GM21786 (cell line): Measurements from ENCODE around the gene STX8.
"Not testable (repeated sequence)": the region's sequence is repeated elsewhere in the genome, so short reads cannot be mapped to it uniquely, and the experiment has no call there.

Experiments
- ATAC-seq: cut with Tn5 transposase; IDR thresholded peaks from one replicate; pipeline ENCODE4 v1.9.1; 2021; ENCODE audit not compliant: unreplicated experiment

Gene STX8

DNA sequence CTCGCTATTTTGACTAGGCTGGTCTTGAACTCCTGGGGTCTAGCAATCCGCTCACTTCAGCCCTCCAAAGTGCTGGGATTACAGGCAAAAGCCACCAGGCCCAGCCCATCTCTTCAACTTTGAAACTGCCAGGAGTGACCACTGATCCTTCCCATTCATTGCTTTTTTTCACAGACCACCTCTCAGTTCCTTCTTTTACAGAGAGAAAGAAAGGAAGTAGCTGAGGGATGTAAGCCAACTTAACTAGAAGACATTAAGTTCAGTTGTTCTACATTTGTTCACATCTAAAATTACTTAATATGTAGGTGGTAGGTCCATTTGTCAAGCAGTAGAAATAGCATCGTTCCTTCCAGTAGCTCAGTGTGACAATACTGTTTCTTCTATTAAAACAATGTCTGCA, 219.8 kb downstream of the STX8 start:
- ATAC-seq: no peak

DNA sequence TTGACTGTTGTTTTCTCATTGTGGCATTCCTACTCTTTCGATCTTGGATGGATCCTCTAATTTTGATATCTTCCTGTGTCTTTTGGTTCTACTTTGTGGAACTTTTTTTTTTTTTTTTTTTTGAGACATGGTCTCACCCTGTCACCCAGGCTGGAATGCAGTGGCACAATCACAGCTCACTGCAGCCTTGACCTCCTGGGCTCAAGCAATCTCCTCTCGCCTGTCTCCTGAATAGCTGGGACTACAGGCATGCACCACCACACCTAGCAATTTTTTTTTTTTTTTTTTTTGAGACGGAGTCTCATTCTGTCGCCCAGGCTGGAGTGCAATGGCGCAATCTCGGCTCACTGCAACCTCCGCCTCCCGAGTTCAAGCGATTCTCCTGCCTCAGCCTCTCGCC, 220.4 kb downstream of the STX8 start:
- ATAC-seq: not testable (repeated sequence)

DNA sequence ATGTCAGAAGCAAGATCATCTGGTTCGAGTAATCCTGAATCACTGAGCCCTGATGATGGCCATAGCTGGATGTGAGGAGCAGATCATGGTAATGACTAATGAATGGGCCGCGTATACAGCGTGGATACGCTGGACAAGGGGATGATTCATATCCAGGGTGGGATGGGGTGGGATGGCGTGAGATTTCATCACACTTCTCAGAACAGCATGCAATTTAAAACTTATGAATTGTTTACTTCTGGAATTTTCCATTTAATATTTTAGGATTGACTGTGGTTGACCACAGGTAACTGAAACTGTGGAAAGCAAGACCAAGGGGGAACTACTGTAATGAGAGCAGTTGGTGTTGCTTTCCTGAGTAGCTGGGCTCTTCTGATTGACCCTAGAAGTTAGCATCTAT, 225.5 kb downstream of the STX8 start:
- no peak for ATAC-seq

GRCh38 chr17:9346296-9346926, 229.2 kb downstream of the STX8 start:
- no peak for ATAC-seq

DNA sequence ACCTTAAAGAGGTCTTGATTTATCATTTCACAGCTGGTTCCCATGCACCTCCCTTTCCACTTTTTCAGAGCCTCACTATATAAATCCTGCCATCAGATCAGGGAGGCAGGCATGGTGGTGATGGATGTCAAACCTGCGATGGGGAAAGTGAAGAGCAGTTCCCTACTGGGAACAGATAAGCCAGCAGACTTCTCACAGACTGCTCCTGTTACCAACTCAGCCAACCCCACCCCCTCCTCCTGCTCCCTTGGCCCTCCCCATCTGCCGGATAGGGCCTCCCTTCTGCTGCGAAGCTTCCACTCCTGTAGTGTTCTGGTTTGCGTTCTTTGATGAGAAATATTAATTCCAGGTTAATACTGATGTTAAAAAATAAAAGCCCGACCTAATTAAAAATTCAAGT, 232.1 kb downstream of the STX8 start:
- ATAC-seq: no peak

GRCh38 chr17:9342225-9342624, 233.4 kb downstream of the STX8 start:
- no peak for ATAC-seq

- ATAC-seq: no peak
Observed at GRCh38 chr17:9339958-9340357, 235.7 kb downstream of the STX8 start.

GRCh38 chr17:9339482-9339881, 236.1 kb downstream of the STX8 start:
- ATAC-seq: not testable (repeated sequence)

DNA sequence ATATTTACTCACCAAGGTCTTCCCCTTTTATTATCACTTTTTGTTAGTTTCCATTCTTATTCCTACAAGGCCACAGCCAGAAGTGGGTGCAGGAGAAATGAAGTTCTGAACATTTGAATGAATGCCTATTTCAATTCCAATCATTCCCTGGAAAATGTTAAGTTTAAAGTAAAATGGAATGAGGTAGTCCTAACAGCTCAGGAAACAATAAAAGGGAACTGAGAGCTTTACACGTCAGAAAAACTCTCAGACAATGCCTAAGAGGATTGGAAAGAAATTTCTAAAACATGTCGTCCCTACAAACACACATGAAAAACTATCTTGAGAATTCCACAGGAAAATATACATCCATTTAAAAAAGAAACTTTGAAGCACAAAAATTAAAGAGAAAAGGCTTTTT, 238.8 kb downstream of the STX8 start:
- no peak for ATAC-seq

DNA sequence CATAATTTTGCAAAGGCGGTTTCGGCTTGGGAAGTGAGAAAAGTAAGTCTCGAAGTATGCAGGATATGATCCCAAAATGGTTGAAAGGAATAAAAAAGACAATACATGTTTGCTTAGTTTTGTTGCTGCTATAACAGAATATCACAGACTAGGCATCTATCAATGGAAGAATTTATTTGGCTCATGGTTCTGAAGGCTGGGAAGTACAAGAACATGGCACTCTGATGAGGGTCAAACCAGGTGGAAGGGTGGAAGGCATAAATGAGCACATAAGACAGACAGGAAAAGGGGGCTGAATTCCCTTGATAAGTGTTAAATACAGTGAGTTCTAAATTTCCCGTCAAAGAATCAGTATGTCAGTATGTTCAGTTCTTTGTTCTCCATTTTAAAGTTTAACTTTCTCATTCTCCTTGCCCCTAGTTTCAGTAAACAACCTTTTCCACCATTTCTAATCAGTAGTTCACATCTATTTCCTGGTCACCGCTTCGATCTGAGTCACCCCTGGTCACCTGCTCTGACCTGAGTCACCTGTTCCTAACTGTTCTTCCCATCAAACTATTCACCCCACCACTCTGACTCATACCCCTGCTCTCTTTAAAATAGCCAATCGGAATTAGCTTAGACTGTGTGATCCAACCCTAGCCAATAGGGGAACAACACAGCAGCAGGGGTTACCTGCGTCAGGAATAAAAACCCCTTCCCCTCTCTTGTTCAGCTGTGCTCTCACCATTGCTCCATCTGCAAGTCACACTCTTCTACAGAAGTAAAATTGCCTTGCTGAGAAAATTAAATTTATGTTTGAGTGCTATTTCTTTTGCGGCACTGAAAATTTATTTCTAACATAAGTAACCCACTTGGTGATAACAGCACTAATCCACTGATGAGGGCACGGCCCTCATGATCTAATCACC, 240.8 kb downstream of the STX8 start:
- ATAC-seq: no peak

GRCh38 chr17:9332132-9332494, 243.5 kb downstream of the STX8 start:
- no peak for ATAC-seq

GRCh38 chr17:9331279-9332131, 244.1 kb downstream of the STX8 start:
- ATAC-seq: no peak

- no peak for ATAC-seq
Observed at GRCh38 chr17:9330611-9331271, 244.9 kb downstream of the STX8 start.

DNA sequence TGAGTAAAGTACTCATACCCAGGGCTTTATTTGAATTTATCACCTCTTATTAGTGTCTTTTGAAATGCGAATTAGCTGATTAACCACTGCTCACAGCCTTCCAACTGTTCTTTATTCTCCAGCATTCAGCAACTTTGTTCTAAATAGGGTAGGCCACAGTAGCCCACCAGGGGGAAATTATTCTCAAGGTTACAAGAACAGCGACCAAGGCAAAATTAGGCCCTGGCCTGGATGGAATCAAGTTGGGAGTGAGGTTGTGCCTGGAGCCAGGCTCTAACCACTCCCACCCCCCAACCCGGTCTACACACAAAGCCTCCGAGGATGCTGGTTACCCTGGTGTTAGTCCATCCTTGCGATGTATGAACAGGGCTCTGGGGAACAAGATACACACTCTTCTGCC, 245.5 kb downstream of the STX8 start:
- ATAC-seq: no peak

DNA sequence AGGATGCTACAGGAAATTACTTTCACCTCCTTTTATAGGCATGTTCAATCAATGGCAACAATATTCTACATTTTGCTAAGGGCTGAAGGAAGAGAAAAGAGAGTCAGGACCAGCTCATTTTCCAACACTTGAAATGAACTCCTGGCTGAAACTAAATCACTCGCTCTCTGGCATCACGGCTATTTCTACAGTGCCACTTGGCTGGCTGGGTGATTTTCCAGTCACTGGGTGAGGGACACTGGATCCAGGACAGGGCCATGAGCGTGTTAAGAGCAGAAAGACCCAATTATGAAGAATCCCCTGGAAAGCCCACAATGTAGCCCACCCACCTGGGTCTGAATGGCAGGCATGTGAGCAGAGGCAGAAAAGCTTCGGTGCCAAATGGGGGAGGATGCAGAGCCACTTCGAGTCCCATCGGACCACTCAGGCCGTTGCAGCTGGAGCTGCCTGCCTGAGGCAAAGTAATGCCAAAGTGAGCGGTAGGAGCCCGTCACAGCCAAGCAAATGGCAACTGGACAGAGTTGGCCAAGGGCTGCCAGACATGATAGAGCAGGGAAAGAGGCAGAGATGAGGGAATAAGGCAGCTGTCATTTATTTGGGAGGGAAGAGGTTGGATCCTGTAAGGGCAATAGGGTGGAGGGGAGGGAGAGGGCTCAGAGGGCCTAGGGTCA, 246.2 kb downstream of the STX8 start:
- no peak for ATAC-seq

- ATAC-seq: no peak
Observed at GRCh38 chr17:9324864-9325263, 250.8 kb downstream of the STX8 start.

DNA sequence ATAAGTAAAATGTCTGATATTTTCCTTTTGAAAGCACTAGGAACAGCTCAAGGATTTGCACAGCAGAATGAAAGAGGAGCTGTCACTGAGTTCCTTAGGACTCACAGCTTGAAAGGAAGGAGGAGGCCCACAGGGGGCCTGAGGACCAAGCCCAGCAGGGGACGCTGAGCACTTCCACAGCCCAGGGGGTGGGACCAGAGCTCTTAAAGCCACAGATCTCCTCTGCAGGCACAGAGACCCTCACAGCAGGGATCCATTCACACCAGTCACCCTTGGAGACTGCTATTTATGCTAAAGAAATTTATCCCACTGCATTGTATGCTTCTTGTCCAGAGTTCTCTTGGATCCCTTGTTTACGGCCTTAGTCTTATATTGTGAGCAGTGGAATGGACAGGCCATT, 253.3 kb downstream of the STX8 start:
- no peak for ATAC-seq

DNA sequence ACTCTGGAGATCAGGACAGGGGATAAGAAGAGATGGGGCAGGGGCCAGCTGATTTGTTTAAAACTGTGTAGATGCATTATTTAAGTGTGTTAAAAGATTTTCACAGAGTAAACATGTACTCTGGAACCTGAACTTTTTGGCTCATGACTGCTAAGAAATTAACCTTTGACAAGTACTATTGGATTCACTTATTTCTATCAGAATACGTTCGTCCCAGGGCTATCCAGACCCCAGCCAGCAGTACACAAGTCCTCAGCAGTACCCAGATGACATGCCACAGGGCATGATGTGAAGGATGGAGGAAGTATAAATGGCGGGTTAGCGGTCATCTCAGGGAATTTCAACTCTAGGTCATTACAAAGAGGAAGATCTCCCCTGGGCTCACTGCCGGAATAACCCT, 253.7 kb downstream of the STX8 start:
- ATAC-seq: no peak

- ATAC-seq: no peak
Observed at GRCh38 chr17:9315360-9315759, 260.3 kb downstream of the STX8 start.

GRCh38 chr17:9313346-9313745, 262.3 kb downstream of the STX8 start:
- ATAC-seq: no peak

- no peak for ATAC-seq
Observed at GRCh38 chr17:9309216-9309615, 266.4 kb downstream of the STX8 start.
